GM23248 (cell line): ENCODE data around the gene ZC3H18. TPM values are rescaled to one million over a fixed set of nuclear protein-coding genes. Genes with fewer than 3 reads are reported as not detected.

Experiments
- DNase-seq: peaks from one replicate; pipeline ENCODE4 v3.0.0-alpha.2; 2015
- H2AFZ ChIP-seq: fragments of 200-600 bp; sonication (generic); 2 replicates; pipeline ENCODE4 v1.6.1; 2016; ENCODE audit warnings: antibody characterized with exemption
- H3F3A ChIP-seq: fragments of 200-600 bp; sonication (generic); 2 replicates; pipeline ENCODE4 v1.6.1; 2016; ENCODE audit warnings: mild to moderate bottlenecking, antibody characterized with exemption, mixed run types; ENCODE audit not compliant: insufficient read depth
- H3K27ac ChIP-seq: fragments of 200-600 bp; sonication (generic); 2 replicates; pipeline ENCODE4 v1.5.1; 2016; ENCODE audit warnings: mild to moderate bottlenecking
- H3K27me3 ChIP-seq: fragments of 200-600 bp; sonication (generic); replicated peaks from 2 replicates; pipeline ENCODE4 v1.6.1; 2016; ENCODE audit warnings: mild to moderate bottlenecking; ENCODE audit not compliant: insufficient read depth
- H3K36me3 ChIP-seq: fragments of 200-600 bp; sonication (generic); 2 replicates; pipeline ENCODE4 v1.6.1; 2016; ENCODE audit warnings: low read depth, mild to moderate bottlenecking
- H3K4me1 ChIP-seq: fragments of 200-600 bp; sonication (generic); 2 replicates; pipeline ENCODE4 v1.6.1; 2016; ENCODE audit warnings: mild to moderate bottlenecking; ENCODE audit not compliant: insufficient read depth
- H3K4me2 ChIP-seq: fragments of 200-600 bp; sonication (generic); one replicate; pipeline ENCODE4 v1.6.1; 2016; ENCODE audit warnings: mild to moderate bottlenecking; ENCODE audit not compliant: unreplicated experiment
- H3K4me3 ChIP-seq: fragments of 200-600 bp; sonication (generic); 2 replicates; pipeline ENCODE4 v1.5.1; 2016; ENCODE audit warnings: mild to moderate bottlenecking
- H3K79me2 ChIP-seq: fragments of 200-600 bp; sonication (generic); 2 replicates; pipeline ENCODE4 v1.6.1; 2016; ENCODE audit warnings: mild to moderate bottlenecking; ENCODE audit not compliant: insufficient read depth
- H3K9ac ChIP-seq: fragments of 200-600 bp; sonication (generic); 2 replicates; pipeline ENCODE4 v1.6.1; 2016; ENCODE audit warnings: mild to moderate bottlenecking
- H3K9me2 ChIP-seq: fragments of 200-600 bp; sonication (generic); 2 replicates; pipeline ENCODE4 v1.6.1; 2016; ENCODE audit warnings: mixed run types, mild to moderate bottlenecking, moderate library complexity; ENCODE audit not compliant: insufficient read depth
- H3K9me3 ChIP-seq: fragments of 200-600 bp; sonication (generic); one replicate; pipeline ENCODE4 v1.6.1; 2017; ENCODE audit warnings: low read depth
- H4K20me1 ChIP-seq: fragments of 200-600 bp; sonication (generic); 2 replicates; pipeline ENCODE4 v1.6.0; 2016; ENCODE audit not compliant: insufficient read depth
- EZH2 ChIP-seq: fragments of 200-600 bp; sonication (generic); IDR thresholded peaks from 2 replicates; pipeline ENCODE4 v1.6.1; 2018; ENCODE audit warnings: antibody characterized with exemption, mild to moderate bottlenecking; ENCODE audit not compliant: insufficient read depth, poor library complexity, severe bottlenecking
- EZH2phosphoT487 ChIP-seq: fragments of 200-600 bp; sonication (generic); IDR thresholded peaks from 2 replicates; pipeline ENCODE4 v1.6.1; 2018; ENCODE audit warnings: antibody characterized with exemption, moderate library complexity, mild to moderate bottlenecking, low read depth; ENCODE audit not compliant: insufficient read depth
- WGBS, 2 experiments: methylation state at CpG; one replicate each; pipeline ENCODE4 v1.1.6; 2015 to 2017; ENCODE audit warnings: low lambda C conversion rate in 2 of 2, low coverage in 1 of 2; ENCODE audit errors: missing lambda C conversion rate in 2 of 2; 5-methylcytosine and 5-hydroxymethylcytosine counted together
- in situ Hi-C: fragments of 300-500 bp; cut with MboI; formaldehyde crosslinking; loops from 2 replicates; pipeline ENCODE4 v1.15.0; 2020
- polyA plus RNA-seq: library from polyadenylated mRNA; unstranded; fragments of >200 nt; fragmentation: Nextera tagmentation; extraction: Ambion mirVana; gene quantifications from 2 replicates; pipeline ENCODE4 v1.2.1, GENCODE V29; 2016
- total RNA-seq: library from RNA; depleted of rRNA; stranded (reverse); fragments of >200 nt; shearing (Covaris generic); gene quantifications from 2 replicates; pipeline ENCODE4 v1.2.3, GENCODE V29; 2014

The ZC3H18 gene
- total and polyA plus RNA-seq, 2 experiments from 2014 or later: 9.7 to 24.9 TPM

GRCh38 chr16:88649924-88650748 lies 79.9 kb downstream of the ZC3H18 start:
- Histone ChIP-seq H3K36me3 (no peaks in the 10 kb centered on the region), H3F3A (no peaks in the 10 kb centered on the region), H2AFZ (peak overlapping the region; percentile 76), H3K9me2 (no peaks in the 10 kb centered on the region), H3K27ac (no peak overlapping the region), H3K4me2 (peak overlapping the region; percentile 81), H3K4me1 (no peaks in the 10 kb centered on the region), H4K20me1 (no peaks in the 10 kb centered on the region), H3K79me2 (no peaks in the 10 kb centered on the region), H3K9me3 (no peaks in the 10 kb centered on the region), H3K9ac (peak overlapping the region; percentile 78), H3K4me3 (peak overlapping the region; percentile 83), H3K27me3 (no peaks in the 10 kb centered on the region)
- DNase-seq: peak; percentile 67
- in situ Hi-C loops: no loop called here
- WGBS, 2 experiments: 13 to 17% methylated on average over 29 to 35 of the region's 37 CpGs
- no peak for TF ChIP-seq EZH2phosphoT487
- TF ChIP-seq EZH2: no peak

- DNase-seq: peak; percentile 72
- in situ Hi-C loops: no loop called here
- peak within 1 kb of the TSS; percentile 76 for H2AFZ ChIP-seq
- no peaks in the 10 kb centered on the region for H4K20me1 ChIP-seq
- no peaks in the 10 kb centered on the region for H3K9me3 ChIP-seq
- peak within 1 kb of the TSS; percentile 81 for H3K4me2 ChIP-seq
- no peaks in the 10 kb centered on the region for H3K36me3 ChIP-seq
- TF ChIP-seq EZH2phosphoT487 (no peak), EZH2 (no peak)
- peak within 1 kb of the TSS; percentile 83 for H3K4me3 ChIP-seq
- no peaks in the 10 kb centered on the region for H3F3A ChIP-seq
- H3K4me1 ChIP-seq: no peaks in the 10 kb centered on the region
- WGBS, 2 experiments: 0 to 2% methylated on average over 9 to 36 of the region's 41 CpGs
- H3K9ac ChIP-seq: peak within 1 kb of the TSS; percentile 78
- H3K79me2 ChIP-seq: no peaks in the 10 kb centered on the region
- no peak within 1 kb of the TSS for H3K27ac ChIP-seq
- H3K27me3 ChIP-seq: no peaks in the 10 kb centered on the region
- H3K9me2 ChIP-seq: no peaks in the 10 kb centered on the region
Measured at GRCh38 chr16:88650749-88651275, 80.6 kb downstream of the ZC3H18 start, which contains the start of gene CYBA. CYBA (minus strand) TSS chr16:88651053; CDS start chr16:88651013, 40 bp downstream.

- no peaks in the 10 kb centered on the region for H3K9me2 ChIP-seq
- 62 to 64% methylated on average over 19 to 24 of the region's 24 CpGs for WGBS, 2 experiments
- H2AFZ ChIP-seq: peak overlapping the region; percentile 76
- no peaks in the 10 kb centered on the region for H4K20me1 ChIP-seq
- no peaks in the 10 kb centered on the region for H3F3A ChIP-seq
- no peak for DNase-seq
- H3K4me1 ChIP-seq: no peaks in the 10 kb centered on the region
- peak overlapping the region; percentile 78 for H3K9ac ChIP-seq
- no peaks in the 10 kb centered on the region for H3K27me3 ChIP-seq
- H3K79me2 ChIP-seq: no peaks in the 10 kb centered on the region
- peak overlapping the region; percentile 81 for H3K4me2 ChIP-seq
- H3K9me3 ChIP-seq: no peaks in the 10 kb centered on the region
- in situ Hi-C loops: no loop called here
- no peaks in the 10 kb centered on the region for H3K36me3 ChIP-seq
- H3K4me3 ChIP-seq: peak overlapping the region; percentile 83
- no peak overlapping the region for H3K27ac ChIP-seq
- no peak for TF ChIP-seq EZH2
- TF ChIP-seq EZH2phosphoT487: no peak
Measured at GRCh38 chr16:88651276-88651988, 81.2 kb downstream of the ZC3H18 start.

DNA sequence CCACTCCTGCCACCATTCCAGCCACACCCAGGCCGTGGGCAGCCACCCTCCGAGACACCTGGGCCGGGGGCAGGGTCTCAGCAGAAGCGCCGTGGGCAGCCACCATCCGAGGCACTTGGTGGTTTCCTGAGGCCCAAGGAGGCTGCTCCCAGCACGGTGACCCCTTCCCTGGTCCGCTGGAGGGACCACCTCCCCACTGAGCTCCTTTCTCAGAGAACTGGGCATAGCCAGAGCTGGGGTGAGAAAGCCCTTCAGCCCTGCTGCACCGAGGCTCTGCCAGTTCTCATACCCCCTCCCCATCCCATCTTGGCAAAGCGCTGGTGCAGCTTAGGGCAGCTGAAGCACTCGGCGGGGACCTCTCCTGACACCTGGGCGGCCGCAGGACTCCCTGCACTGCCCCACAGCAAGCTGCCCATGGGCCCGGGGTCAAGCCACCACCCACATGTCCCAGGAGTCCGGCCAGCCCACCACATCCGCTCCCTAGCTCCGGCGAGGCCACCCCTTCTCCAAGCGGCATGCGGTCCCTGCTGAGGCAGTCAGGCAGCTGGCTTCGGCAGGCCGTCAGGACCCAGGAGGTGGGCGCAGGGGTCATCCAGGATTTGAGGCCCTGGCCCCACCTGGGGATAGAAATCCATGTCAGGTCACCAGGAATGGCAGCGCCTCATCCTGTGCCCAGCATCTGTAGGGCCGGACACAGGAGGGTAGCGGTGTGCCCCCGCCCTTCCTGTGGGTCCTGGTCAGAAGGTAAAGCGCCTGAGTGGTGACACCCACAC lies 82.0 kb downstream of the ZC3H18 start:
- H3K9ac ChIP-seq: no peak overlapping the region
- H3K4me3 ChIP-seq: no peak overlapping the region
- WGBS, 2 experiments: 92 to 94% methylated on average over 22 to 23 of the region's 29 CpGs
- no peak overlapping the region for H3K27ac ChIP-seq
- in situ Hi-C loops: no loop called here
- H4K20me1 ChIP-seq: no peaks in the 10 kb centered on the region
- no peaks in the 10 kb centered on the region for H3K27me3 ChIP-seq
- no peaks in the 10 kb centered on the region for H3K79me2 ChIP-seq
- H3K36me3 ChIP-seq: no peaks in the 10 kb centered on the region
- H3K9me2 ChIP-seq: no peaks in the 10 kb centered on the region
- DNase-seq: no peak
- no peaks in the 10 kb centered on the region for H3F3A ChIP-seq
- H3K4me2 ChIP-seq: no peak overlapping the region
- H3K9me3 ChIP-seq: no peaks in the 10 kb centered on the region
- no peak overlapping the region for H2AFZ ChIP-seq
- TF ChIP-seq EZH2phosphoT487 (no peak), EZH2 (no peak)
- no peaks in the 10 kb centered on the region for H3K4me1 ChIP-seq
